B cell (primary cell): ENCODE data around the gene CT45A10. TPM values are rescaled to one million over a fixed set of nuclear protein-coding genes. Genes with fewer than 3 reads are reported as not detected.
"Not testable (repeated sequence)": the region's sequence is repeated elsewhere in the genome, so short reads cannot be mapped to it uniquely, and the experiment has no call there.

ENCODE experiments used
- ATAC-seq: fragments of 200-7000 bp; cut with Tn5 transposase; one replicate; pipeline ENCODE4 v1.10.0; 2021; ENCODE audit warnings: low read depth, mild to moderate bottlenecking, moderate number of reproducible peaks, moderate library complexity
- CTCF ChIA-PET: fragments of 350-600 bp; sonication (Branson Sonifier 250); formaldehyde crosslinking; loops from one replicate; lab custom pipeline; 2021; ENCODE audit warnings: antibody characterized with exemption, inconsistent platforms; lab: Charles Lee
- POLR2A ChIA-PET: fragments of 350-600 bp; sonication (Branson Sonifier 250); formaldehyde crosslinking; loops from one replicate; lab custom pipeline; 2021; ENCODE audit warnings: antibody characterized with exemption; lab: Charles Lee
- DNase-seq: peaks from one replicate; pipeline ENCODE4 v3.0.0; 2013
- H2AFZ ChIP-seq: 2 replicates; pipeline ENCODE4 v1.6.1; 2012; ENCODE audit warnings: mild to moderate bottlenecking, low read depth, low read length; ENCODE audit not compliant: insufficient read depth, poor library complexity, severe bottlenecking
- H3K27ac ChIP-seq, 2 donors: 1 replicate in 1 of 2; 2 replicates in 1 of 2; pipeline ENCODE4 v1.5.1; 2012 to 2013; ENCODE audit warnings: low read length in 2 of 2, mild to moderate bottlenecking in 2 of 2, moderate library complexity in 1 of 2
- H3K27me3 ChIP-seq, 4 experiments: fragments of 200-600 bp in 1 of 4; sonication (generic) in 1 of 4; replicated peaks in 1 of 4; 1 replicate in 2 of 4; 2 replicates in 2 of 4; pipeline versions ENCODE4 v1.6.1 to v1.7.0; 2013 to 2016; ENCODE audit warnings: low read length in 3 of 4, mild to moderate bottlenecking in 2 of 4, mixed read lengths in 1 of 4, moderate library complexity in 1 of 4; ENCODE audit not compliant: insufficient read depth in 4 of 4, control insufficient read depth in 3 of 4; ENCODE audit errors: control extremely low read depth in 1 of 4
- H3K36me3 ChIP-seq, 2 experiments: replicated peaks in 1 of 2; 1 replicate in 1 of 2; 2 replicates in 1 of 2; pipeline versions ENCODE4 v1.6.1 to v1.7.1; 2013; ENCODE audit warnings: low read length in 1 of 2; ENCODE audit not compliant: insufficient read depth in 2 of 2, control insufficient read depth in 1 of 2; ENCODE audit errors: control extremely low read depth in 1 of 2, extremely low read depth in 1 of 2
- H3K4me1 ChIP-seq, 2 donors: fragments of 200-600 bp in 1 of 2; sonication (generic) in 1 of 2; 1 replicate in 1 of 2; 2 replicates in 1 of 2; pipeline versions ENCODE4 v1.5.1 to v1.6.1; 2013 to 2017; ENCODE audit warnings: low read length in 2 of 2; ENCODE audit not compliant: control insufficient read depth in 2 of 2, insufficient read depth in 2 of 2
- H3K4me2 ChIP-seq: replicated peaks from 2 replicates; pipeline ENCODE3; 2012; ENCODE audit warnings: mild to moderate bottlenecking, low read depth, low read length; ENCODE audit not compliant: poor library complexity, severe bottlenecking
- H3K4me3 ChIP-seq, 5 experiments: fragments of 200-600 bp in 1 of 5; sonication (generic) in 1 of 5; 1 replicate in 3 of 5; 2 replicates in 2 of 5; pipeline versions ENCODE4 v1.5.1 to v1.7.0; 2011 to 2016; ENCODE audit warnings: low read length in 4 of 5, mild to moderate bottlenecking in 4 of 5, low read depth in 2 of 5, control low read depth in 1 of 5, moderate library complexity in 1 of 5; ENCODE audit not compliant: insufficient read depth in 1 of 5; ENCODE audit errors: control extremely low read depth in 1 of 5, extremely low read depth in 1 of 5
- H3K79me2 ChIP-seq: fragments of 200-600 bp; sonication (generic); one replicate; pipeline ENCODE4 v1.6.0; 2016; ENCODE audit warnings: low read length; ENCODE audit not compliant: control insufficient read depth, insufficient read depth
- H3K9ac ChIP-seq: fragments of 200-600 bp; sonication (generic); 2 replicates; pipeline ENCODE4 v1.6.1; 2017; ENCODE audit warnings: mild to moderate bottlenecking, low read length, moderate library complexity
- H3K9me3 ChIP-seq, 3 donors: one replicate each; pipeline versions ENCODE4 v1.6.1 to v1.7.1; 2013; ENCODE audit warnings: low read length in 2 of 3; ENCODE audit not compliant: control insufficient read depth in 2 of 3, insufficient read depth in 1 of 3; ENCODE audit errors: control extremely low read depth in 1 of 3
- H4K20me1 ChIP-seq: 2 replicates; pipeline ENCODE4 v1.6.0; 2012; ENCODE audit warnings: mild to moderate bottlenecking, low read length; ENCODE audit not compliant: insufficient read depth, control insufficient read depth, poor library complexity, severe bottlenecking
- H3K27ac Mint-ChIP-seq: one replicate; pipeline ENCODE4 v1.8.0; 2021; ENCODE audit warnings: mixed read lengths
- H3K27me3 Mint-ChIP-seq: one replicate; pipeline ENCODE4 v1.8.0; 2021; ENCODE audit warnings: mixed read lengths
- H3K4me1 Mint-ChIP-seq: one replicate; pipeline ENCODE4 v1.8.0; 2021; ENCODE audit warnings: mixed read lengths
- H3K4me3 Mint-ChIP-seq: one replicate; pipeline ENCODE4 v1.8.0; 2021; ENCODE audit warnings: mixed read lengths
- H3K9me3 Mint-ChIP-seq: one replicate; pipeline ENCODE4 v1.8.0; 2022; ENCODE audit warnings: mixed read lengths; ENCODE audit not compliant: insufficient read depth
- WGBS: methylation state at CpG from one replicate; pipeline ENCODE4 v1.1.5; 2013; ENCODE audit warnings: missing lambda C conversion rate; ENCODE audit not compliant: insufficient coverage; 5-methylcytosine and 5-hydroxymethylcytosine counted together
- intact Hi-C: fragments of 100-400 bp; cut with micrococcal nuclease; formaldehyde crosslinking; loops from one replicate; pipeline ENCODE4 v1.10.0; 2022
- polyA plus RNA-seq: library from polyadenylated mRNA; depleted of rRNA; stranded (reverse); fragments of >200 nt; gene quantifications from 2 replicates; pipeline ENCODE4 v1.2.3, GENCODE V29; 2012
- total RNA-seq, 2 donors: library from RNA; stranded (reverse); fragments of 120-200 nt in 1 of 2; gene quantifications; 1 replicate in 1 of 2; 2 replicates in 1 of 2; pipeline versions ENCODE4 v1.2.3 to v1.2.4, GENCODE V29; 2013 to 2022

The CT45A10 gene
- total and polyA plus RNA-seq, 2 donors (not counting 1 experiment from before 2014, with no cell fraction given): not detected

DNA sequence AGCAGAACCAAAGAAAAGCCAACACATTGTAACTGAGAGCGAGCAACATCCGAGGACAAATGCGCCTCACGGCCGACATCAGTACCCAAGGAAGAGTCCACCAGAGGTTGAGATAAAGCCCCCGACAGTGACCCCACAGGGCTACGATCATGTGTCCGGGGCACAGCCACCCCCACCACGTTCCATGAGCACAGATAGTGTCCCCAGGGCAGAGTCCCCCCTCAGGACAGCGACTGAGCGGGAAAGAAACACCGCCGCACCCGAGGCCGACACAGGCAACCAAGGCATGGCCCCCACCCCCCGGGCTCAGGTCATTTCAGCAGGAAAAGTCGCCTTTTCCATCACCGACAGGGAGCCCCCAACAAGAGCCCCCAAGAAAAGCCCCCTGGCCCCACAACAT, 5.0 kb downstream of the CT45A10 start:
- H3K9ac ChIP-seq, H3K4me1 Mint-ChIP-seq, H3K27me3 ChIP-seq, H3K27me3 Mint-ChIP-seq, H4K20me1 ChIP-seq, H3K27ac Mint-ChIP-seq, H3K36me3 ChIP-seq, H3K4me2 ChIP-seq, DNase-seq, CTCF ChIA-PET, H2AFZ ChIP-seq, intact Hi-C loops, H3K4me3 ChIP-seq, H3K4me1 ChIP-seq, H3K9me3 Mint-ChIP-seq, H3K27ac ChIP-seq, H3K9me3 ChIP-seq, ATAC-seq, POLR2A ChIA-PET, H3K4me3 Mint-ChIP-seq, H3K79me2 ChIP-seq: not testable (repeated sequence)
- WGBS: 94% methylated on average over 3 of the region's 18 CpGs

DNA sequence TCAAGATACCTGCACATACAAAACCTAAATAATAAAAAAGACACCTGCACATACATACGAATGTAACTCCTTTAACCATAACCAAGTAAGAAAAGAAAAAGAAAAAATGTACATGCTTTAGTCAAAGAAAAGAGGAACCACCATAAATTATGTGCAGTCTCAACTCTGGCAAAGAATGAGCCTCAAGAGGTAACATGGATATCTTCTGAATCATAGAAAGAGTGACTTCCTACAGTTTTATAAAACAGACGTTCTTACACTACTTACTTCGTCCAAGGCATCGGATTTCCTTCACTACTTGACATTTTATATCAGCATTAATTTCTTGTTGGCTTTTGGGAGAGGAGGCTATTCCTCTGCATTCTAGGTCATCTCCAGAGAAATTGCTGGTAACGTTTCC, 10.5 kb downstream of the CT45A10 start:
- H4K20me1 ChIP-seq, H3K9me3 Mint-ChIP-seq, H3K27me3 ChIP-seq, CTCF ChIA-PET, intact Hi-C loops, H3K4me1 Mint-ChIP-seq, ATAC-seq, H3K27me3 Mint-ChIP-seq, H3K9me3 ChIP-seq, H3K27ac Mint-ChIP-seq, H3K79me2 ChIP-seq, DNase-seq, H3K4me3 ChIP-seq, POLR2A ChIA-PET, H3K4me2 ChIP-seq, H3K36me3 ChIP-seq, H3K4me3 Mint-ChIP-seq, H3K9ac ChIP-seq, H3K27ac ChIP-seq, H3K4me1 ChIP-seq, H2AFZ ChIP-seq: not testable (repeated sequence)
- WGBS: no CpG with 5 or more reads among the region's 5 CpGs

DNA sequence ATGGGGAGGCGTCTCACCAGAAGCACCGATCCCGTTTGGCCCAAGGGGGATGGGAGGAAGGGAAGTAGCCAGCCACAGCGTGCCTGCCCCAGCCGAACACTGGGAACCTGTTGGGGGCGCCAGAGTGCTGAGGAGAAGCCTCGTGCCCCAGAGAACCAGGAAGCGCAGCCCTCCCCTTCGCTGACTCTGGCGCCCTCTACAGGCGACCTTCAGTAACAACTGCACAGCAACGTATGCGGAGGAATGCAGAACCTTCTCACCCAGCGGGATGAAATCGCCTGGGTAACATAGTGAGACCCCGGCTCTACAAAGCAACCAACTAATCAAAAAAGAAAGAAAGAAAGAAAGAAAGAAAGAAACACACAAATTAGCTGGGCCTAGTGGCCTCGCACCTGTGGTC, 21.5 kb downstream of the CT45A10 start, which contains the start of gene CT45A9:
Gene CT45A9, minus strand, starts transcription at position 101 of the 400 bp plus-strand sequence. CDS start 3,751 bp downstream, outside the sequence.
- H3K27ac Mint-ChIP-seq, H2AFZ ChIP-seq, intact Hi-C loops, H3K27ac ChIP-seq, H3K79me2 ChIP-seq, H3K4me1 ChIP-seq, H3K27me3 ChIP-seq, H3K4me3 ChIP-seq, CTCF ChIA-PET, H3K4me3 Mint-ChIP-seq, H3K9me3 ChIP-seq, H3K36me3 ChIP-seq, H3K4me1 Mint-ChIP-seq, POLR2A ChIA-PET, H4K20me1 ChIP-seq, H3K27me3 Mint-ChIP-seq, H3K4me2 ChIP-seq, H3K9ac ChIP-seq, H3K9me3 Mint-ChIP-seq, ATAC-seq, DNase-seq: not testable (repeated sequence)
- WGBS: no CpG with 5 or more reads among the region's 17 CpGs

DNA sequence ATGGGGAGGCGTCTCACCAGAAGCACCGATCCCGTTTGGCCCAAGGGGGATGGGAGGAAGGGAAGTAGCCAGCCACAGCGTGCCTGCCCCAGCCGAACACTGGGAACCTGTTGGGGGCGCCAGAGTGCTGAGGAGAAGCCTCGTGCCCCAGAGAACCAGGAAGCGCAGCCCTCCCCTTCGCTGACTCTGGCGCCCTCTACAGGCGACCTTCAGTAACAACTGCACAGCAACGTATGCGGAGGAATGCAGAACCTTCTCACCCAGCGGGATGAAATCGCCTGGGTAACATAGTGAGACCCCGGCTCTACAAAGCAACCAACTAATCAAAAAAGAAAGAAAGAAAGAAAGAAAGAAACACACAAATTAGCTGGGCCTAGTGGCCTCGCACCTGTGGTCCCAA, 38.8 kb downstream of the CT45A10 start, which contains the start of gene CT45A8:
Gene CT45A8, minus strand, starts transcription at position 101 of the 400 bp plus-strand sequence. CDS start 3,755 bp downstream, outside the sequence.
- H3K9me3 Mint-ChIP-seq, H3K4me3 Mint-ChIP-seq, H3K27ac Mint-ChIP-seq, H3K27ac ChIP-seq, intact Hi-C loops, H3K4me1 Mint-ChIP-seq, H3K4me3 ChIP-seq, H3K9me3 ChIP-seq, H3K27me3 ChIP-seq, H3K4me1 ChIP-seq, DNase-seq, H3K36me3 ChIP-seq, H3K27me3 Mint-ChIP-seq, POLR2A ChIA-PET, H2AFZ ChIP-seq, ATAC-seq, H3K79me2 ChIP-seq, H4K20me1 ChIP-seq, H3K9ac ChIP-seq, CTCF ChIA-PET, H3K4me2 ChIP-seq: not testable (repeated sequence)
- no CpG with 5 or more reads among the region's 17 CpGs for WGBS
